Suprapubic skin (tissue), 4 donors: ENCODE data around the gene VWA5B2. TPM values are rescaled to one million over a fixed set of nuclear protein-coding genes. Genes with fewer than 3 reads are reported as not detected.

Experiments used
- DNase-seq, 2 donors: peaks; one replicate each; pipeline ENCODE4 v3.0.0-alpha.2; 2019; ENCODE audit warnings: low spot score in 2 of 2
- H3K27ac ChIP-seq: fragments of 200-600 bp; sonication (generic); one replicate; pipeline ENCODE4 v1.5.1; 2019
- H3K27me3 ChIP-seq: fragments of 200-600 bp; sonication (generic); one replicate; pipeline ENCODE4 v1.5.1; 2019
- H3K36me3 ChIP-seq: fragments of 200-600 bp; sonication (generic); one replicate; pipeline ENCODE4 v1.5.1; 2019
- H3K4me1 ChIP-seq: fragments of 200-600 bp; sonication (generic); one replicate; pipeline ENCODE4 v1.5.1; 2019
- H3K4me3 ChIP-seq: fragments of 200-600 bp; sonication (generic); one replicate; pipeline ENCODE4 v1.5.1; 2019; ENCODE audit warnings: mild to moderate bottlenecking
- H3K9me3 ChIP-seq: fragments of 200-600 bp; sonication (generic); one replicate; pipeline ENCODE4 v1.5.1; 2019
- EP300 ChIP-seq: sonication (generic); formaldehyde crosslinking; IDR thresholded peaks from one replicate; pipeline ENCODE4 v1.6.1; 2017; ENCODE audit warnings: antibody characterized with exemption
- POLR2A ChIP-seq, 2 donors: fragments of 450-650 bp; IDR thresholded peaks; one replicate each; pipeline ENCODE4 v1.6.1; 2017; ENCODE audit warnings: antibody characterized with exemption in 2 of 2, mild to moderate bottlenecking in 2 of 2, moderate library complexity in 2 of 2
- POLR2AphosphoS5 ChIP-seq, 3 donors: sonication (generic); formaldehyde crosslinking; IDR thresholded peaks; one replicate each; pipeline ENCODE4 v1.6.1; 2017; ENCODE audit warnings: antibody characterized with exemption in 3 of 3
- WGBS: methylation state at CpG from one replicate; pipeline ENCODE4 v1.1.5; 2018; 5-methylcytosine and 5-hydroxymethylcytosine counted together
- total RNA-seq, 4 donors: library from RNA; depleted of rRNA; stranded (reverse); fragments of >200 nt; gene quantifications; one replicate each; pipeline ENCODE4 v1.1.0, GENCODE V29; 2016
- TF ChIP-seq, protein P1 (sequence below), 2 donors: fragments of 200-600 bp in 1 of 2; fragments of 450-650 bp in 1 of 2; sonication (generic) in 1 of 2; IDR thresholded peaks; one replicate each; pipeline ENCODE4 v1.5.1; 2016 to 2019; ENCODE audit warnings: antibody characterized with exemption in 2 of 2, mild to moderate bottlenecking in 1 of 2, moderate library complexity in 1 of 2

Gene VWA5B2
- total RNA-seq, 4 donors from 2014 or later: 0.24 TPM; not detected in 3

DNA sequence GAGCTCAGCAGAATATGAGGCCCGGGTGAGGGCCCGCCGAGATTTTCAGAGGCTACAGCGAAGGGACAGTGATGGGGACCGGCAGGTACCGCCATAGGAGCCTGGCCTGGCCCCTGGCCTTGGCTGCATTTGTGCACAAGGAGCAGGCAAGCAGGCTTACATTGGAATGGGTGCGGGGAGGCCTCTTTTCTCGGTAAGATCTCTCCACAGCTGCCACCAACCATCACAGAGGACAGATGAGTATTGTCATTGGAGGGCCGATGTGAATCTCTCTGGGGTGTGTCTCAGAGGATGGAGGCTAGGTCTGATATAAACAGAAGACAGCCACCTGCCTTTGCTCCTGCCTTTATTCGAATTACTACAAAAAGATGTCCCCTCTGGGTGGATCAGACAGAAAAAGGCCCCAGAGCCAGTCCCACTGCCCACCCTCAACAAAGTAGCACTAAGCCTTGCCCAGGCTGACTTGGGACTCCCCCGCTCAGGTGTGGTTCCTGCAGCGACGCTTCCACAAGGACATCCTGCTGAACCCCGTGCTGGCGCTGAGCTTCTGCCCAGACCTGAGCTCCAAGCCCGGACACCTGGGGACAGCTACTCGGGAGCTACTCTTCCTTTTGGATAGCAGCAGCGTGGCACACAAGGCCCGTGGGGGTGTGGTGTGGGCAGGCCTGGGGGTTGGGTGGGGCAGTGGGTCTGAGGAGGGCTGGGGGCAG is 5.4 kb downstream of the VWA5B2 start:
- no peak for DNase-seq
- Histone ChIP-seq H3K36me3 (no peaks in the 10 kb centered on the region), H3K27ac (no peak overlapping the region), H3K27me3 (peaks cover 37% of the 10 kb centered on the region), H3K4me1 (peaks cover 15% of the 10 kb centered on the region), H3K4me3 (no peak overlapping the region), H3K9me3 (no peaks in the 10 kb centered on the region)
- WGBS: 86% methylated on average over 17 of the region's 19 CpGs
- TF ChIP-seq POLR2AphosphoS5 (IDR thresholded peaks at IDR 0.05) (no peak), EP300 (no peak), POLR2A (IDR thresholded peaks at IDR 0.05) (no peak)
- TF ChIP-seq, protein P1, sequence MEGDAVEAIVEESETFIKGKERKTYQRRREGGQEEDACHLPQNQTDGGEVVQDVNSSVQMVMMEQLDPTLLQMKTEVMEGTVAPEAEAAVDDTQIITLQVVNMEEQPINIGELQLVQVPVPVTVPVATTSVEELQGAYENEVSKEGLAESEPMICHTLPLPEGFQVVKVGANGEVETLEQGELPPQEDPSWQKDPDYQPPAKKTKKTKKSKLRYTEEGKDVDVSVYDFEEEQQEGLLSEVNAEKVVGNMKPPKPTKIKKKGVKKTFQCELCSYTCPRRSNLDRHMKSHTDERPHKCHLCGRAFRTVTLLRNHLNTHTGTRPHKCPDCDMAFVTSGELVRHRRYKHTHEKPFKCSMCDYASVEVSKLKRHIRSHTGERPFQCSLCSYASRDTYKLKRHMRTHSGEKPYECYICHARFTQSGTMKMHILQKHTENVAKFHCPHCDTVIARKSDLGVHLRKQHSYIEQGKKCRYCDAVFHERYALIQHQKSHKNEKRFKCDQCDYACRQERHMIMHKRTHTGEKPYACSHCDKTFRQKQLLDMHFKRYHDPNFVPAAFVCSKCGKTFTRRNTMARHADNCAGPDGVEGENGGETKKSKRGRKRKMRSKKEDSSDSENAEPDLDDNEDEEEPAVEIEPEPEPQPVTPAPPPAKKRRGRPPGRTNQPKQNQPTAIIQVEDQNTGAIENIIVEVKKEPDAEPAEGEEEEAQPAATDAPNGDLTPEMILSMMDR (IDR thresholded peaks at IDR 0.05): no peak

DNA sequence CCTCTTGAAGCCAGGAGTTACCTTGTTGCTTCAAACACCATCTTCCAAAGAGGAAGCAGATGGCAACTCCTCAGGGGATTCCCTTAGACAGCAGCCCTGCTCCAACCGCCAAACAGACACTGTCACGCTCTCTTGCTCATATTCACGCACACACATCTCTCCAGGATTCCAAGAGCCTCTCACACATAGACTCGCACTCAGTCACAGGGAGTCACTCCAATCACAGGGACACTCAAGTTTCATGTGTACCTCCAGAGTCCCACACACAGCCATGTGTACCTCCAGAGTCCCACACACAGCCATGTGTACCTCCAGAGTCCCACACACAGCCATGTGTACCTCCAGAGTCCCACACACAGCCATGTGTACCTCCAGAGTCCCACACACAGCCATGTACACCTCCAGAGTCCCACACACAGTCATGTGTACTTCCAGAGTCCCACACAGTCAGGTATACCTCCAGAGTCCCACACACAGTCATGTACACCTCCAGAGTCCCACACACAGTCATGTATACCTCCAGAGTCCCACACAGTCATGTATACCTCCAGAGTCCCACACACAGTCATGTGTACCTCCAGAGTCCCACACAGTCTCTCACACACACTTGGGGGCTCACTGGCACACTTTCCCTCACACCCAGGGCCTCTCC is 6.1 kb downstream of the VWA5B2 start:
- Histone ChIP-seq H3K36me3 (no peaks in the 10 kb centered on the region), H3K27ac (no peak overlapping the region), H3K4me3 (no peak overlapping the region), H3K4me1 (peaks cover 8% of the 10 kb centered on the region), H3K27me3 (peaks cover 30% of the 10 kb centered on the region), H3K9me3 (no peaks in the 10 kb centered on the region)
- 76% methylated on average over 4 of the region's 4 CpGs for WGBS
- TF ChIP-seq POLR2AphosphoS5 (IDR thresholded peaks at IDR 0.05) (no peak), EP300 (no peak)
- TF ChIP-seq, protein P1 (IDR thresholded peaks at IDR 0.05): no peak
- DNase-seq: no peak

DNA sequence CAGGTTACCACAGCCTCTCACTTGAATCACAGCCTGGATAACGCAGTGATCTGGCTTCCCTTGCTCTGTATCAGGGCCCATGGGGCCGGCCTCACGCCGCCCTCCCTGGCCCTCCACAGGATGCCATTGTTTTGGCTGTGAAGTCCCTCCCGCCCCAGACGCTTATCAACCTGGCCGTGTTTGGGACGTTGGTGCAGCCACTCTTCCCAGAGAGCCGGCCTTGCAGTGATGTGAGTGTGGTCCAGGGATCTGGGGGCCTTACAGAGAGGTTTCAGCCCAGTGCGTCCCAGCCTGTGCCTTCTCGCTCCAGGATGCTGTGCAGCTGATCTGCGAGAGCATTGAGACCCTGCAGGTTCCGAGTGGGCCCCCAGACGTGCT is 6.6 kb downstream of the VWA5B2 start:
- Histone ChIP-seq H3K27me3 (peaks cover 25% of the 10 kb centered on the region), H3K27ac (no peak overlapping the region), H3K4me1 (peaks cover 3% of the 10 kb centered on the region), H3K4me3 (no peak overlapping the region), H3K36me3 (no peaks in the 10 kb centered on the region), H3K9me3 (no peaks in the 10 kb centered on the region)
- 62% methylated on average over 6 of the region's 14 CpGs for WGBS
- TF ChIP-seq, protein P1 (IDR thresholded peaks at IDR 0.05): no peak
- TF ChIP-seq POLR2AphosphoS5 (IDR thresholded peaks at IDR 0.05) (no peak), POLR2A (IDR thresholded peaks at IDR 0.05) (no peak), EP300 (no peak)
- DNase-seq: no peak

DNA sequence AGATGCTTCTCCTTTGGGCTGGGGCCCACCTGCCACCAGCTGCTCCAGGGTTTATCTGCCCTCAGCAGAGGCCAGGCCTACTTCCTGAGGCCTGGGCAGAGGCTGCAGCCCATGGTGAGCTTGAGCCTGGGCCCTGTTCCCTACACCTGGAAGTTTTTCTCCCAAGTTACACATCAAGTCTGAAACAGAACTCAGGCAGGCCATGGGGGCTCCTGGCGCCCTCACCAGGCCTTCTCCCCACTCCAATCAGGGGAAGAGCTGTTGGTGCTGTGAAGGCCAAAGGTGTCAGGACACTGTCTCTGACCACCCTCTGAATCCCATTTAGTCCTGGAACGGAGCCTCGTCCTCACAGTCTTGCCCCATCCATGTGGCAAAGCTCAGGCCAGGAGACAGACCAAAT is 7.3 kb downstream of the VWA5B2 start:
- Histone ChIP-seq H3K27ac (no peak overlapping the region), H3K9me3 (no peaks in the 10 kb centered on the region), H3K27me3 (peaks cover 19% of the 10 kb centered on the region), H3K4me3 (no peak overlapping the region), H3K36me3 (no peaks in the 10 kb centered on the region), H3K4me1 (peaks cover 6% of the 10 kb centered on the region)
- no peak for TF ChIP-seq POLR2A (IDR thresholded peaks at IDR 0.05)
- TF ChIP-seq, protein P1 (IDR thresholded peaks at IDR 0.05): no peak
- TF ChIP-seq POLR2AphosphoS5 (IDR thresholded peaks at IDR 0.05): no peak
- no peak for TF ChIP-seq EP300
- DNase-seq: no peak
- 80% methylated on average over 1 of the region's 3 CpGs for WGBS

DNA sequence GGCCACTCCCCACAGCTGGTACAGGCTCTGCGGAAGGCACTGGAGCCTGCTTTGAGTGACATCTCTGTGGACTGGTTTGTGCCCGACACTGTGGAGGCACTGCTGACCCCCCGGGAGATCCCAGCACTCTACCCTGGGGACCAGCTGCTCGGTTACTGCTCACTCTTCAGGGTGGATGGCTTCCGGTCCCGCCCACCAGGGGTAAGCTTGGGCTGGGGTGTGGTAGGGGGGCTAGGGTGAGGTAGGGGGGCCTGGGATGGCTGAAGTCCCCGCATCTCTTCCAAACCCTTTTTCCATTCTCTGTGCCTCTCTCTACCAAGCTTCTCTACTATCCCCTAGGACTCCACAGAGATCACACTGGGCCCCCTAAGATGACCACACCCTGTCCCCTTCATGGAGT is 7.8 kb downstream of the VWA5B2 start:
- TF ChIP-seq EP300 (no peak), POLR2AphosphoS5 (IDR thresholded peaks at IDR 0.05) (no peak)
- H3K9me3 ChIP-seq: no peaks in the 10 kb centered on the region
- H3K27ac ChIP-seq: no peak overlapping the region
- H3K4me3 ChIP-seq: no peak overlapping the region
- peaks cover 3% of the 10 kb centered on the region for H3K36me3 ChIP-seq
- DNase-seq: no peak
- peaks cover 13% of the 10 kb centered on the region for H3K27me3 ChIP-seq
- peaks cover 8% of the 10 kb centered on the region for H3K4me1 ChIP-seq
- 81% methylated on average over 5 of the region's 7 CpGs for WGBS
